SH-SY5Y (cell line): ENCODE measurements around the gene PLCG1.

ENCODE experiments used
- GATA2 ChIP-seq: IDR thresholded peaks from 2 replicates; pipeline ENCODE4 v1.6.1; 2011; ENCODE audit warnings: mild to moderate bottlenecking, low read depth, low read length
- GATA3 ChIP-seq: IDR thresholded peaks from 2 replicates; pipeline ENCODE4 v1.6.1; 2011; ENCODE audit warnings: low read depth, mild to moderate bottlenecking, low read length, moderate library complexity

DNA sequence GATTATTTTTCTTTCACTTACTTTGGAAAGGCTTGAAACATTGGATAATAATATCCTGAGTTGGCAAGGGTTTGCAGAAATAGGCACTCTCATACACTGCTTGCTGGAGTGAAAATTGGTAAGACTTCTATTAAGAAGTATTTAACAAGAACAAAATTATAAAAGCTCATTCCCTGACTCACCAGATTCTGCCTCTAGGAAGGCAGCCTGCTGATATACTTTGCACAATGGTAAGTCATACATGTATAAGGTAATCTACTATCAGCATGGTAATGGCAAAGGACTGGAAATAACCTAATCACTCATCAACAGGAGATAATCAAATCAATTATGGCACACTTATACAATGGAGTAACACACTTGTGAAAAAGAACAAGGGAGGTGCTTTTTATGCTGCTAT is 85.8 kb downstream of the PLCG1 start:
- TF ChIP-seq GATA2 (no peak), GATA3 (no peak)
